ENCODE data around the gene IFI27L1. TPM values are rescaled to one million over a fixed set of nuclear protein-coding genes. Genes with fewer than 3 reads are reported as not detected.

IFI27L1 gene
- total RNA-seq, 4 donors from 2014 or later, result 7.1 to 32.8 (median 14.3) TPM

DNA sequence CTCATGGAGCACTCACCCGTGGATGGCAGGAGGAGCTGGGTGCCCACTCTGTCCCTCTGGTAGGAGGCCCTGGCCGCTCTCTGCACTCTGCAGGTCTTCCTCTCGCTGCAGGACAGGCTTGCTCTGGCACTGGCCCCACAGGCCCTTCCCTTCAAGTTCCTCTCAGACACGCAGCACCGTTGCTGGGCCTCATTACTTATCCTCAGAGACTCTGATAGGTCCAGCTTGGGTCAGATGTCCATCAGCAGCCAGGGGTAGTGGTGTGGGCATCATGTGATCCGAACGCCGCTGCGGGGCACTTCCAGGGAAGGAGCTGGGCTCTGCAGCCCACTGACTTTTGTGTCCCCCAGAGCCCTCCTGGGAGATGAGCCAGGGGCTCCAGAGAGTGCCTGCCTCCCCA lies 43.2 kb upstream of the IFI27L1 start:
- intact Hi-C loops (cut with DNase I; ENCODE audit: low total_unique reads), result loop anchor here (2.0 kb wide), 1 partner anchor 99 kb away; no protein-coding TSS in a partner anchor
- H3K4me3 ChIP-seq, result no peak overlapping the region
- no peaks in the 10 kb centered on the region for H3K9me3 ChIP-seq
- no peaks in the 10 kb centered on the region for H3K27me3 ChIP-seq
- TF ChIP-seq, protein P1, sequence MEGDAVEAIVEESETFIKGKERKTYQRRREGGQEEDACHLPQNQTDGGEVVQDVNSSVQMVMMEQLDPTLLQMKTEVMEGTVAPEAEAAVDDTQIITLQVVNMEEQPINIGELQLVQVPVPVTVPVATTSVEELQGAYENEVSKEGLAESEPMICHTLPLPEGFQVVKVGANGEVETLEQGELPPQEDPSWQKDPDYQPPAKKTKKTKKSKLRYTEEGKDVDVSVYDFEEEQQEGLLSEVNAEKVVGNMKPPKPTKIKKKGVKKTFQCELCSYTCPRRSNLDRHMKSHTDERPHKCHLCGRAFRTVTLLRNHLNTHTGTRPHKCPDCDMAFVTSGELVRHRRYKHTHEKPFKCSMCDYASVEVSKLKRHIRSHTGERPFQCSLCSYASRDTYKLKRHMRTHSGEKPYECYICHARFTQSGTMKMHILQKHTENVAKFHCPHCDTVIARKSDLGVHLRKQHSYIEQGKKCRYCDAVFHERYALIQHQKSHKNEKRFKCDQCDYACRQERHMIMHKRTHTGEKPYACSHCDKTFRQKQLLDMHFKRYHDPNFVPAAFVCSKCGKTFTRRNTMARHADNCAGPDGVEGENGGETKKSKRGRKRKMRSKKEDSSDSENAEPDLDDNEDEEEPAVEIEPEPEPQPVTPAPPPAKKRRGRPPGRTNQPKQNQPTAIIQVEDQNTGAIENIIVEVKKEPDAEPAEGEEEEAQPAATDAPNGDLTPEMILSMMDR (IDR thresholded peaks at IDR 0.05), result no peak
- TF ChIP-seq POLR2A (IDR thresholded peaks at IDR 0.05), result no peak
- H3K27ac ChIP-seq, result no peak overlapping the region
- DNase-seq, result no peak
- no peaks in the 10 kb centered on the region for H3K36me3 ChIP-seq
- H3K4me1 ChIP-seq, result no peaks in the 10 kb centered on the region

DNA sequence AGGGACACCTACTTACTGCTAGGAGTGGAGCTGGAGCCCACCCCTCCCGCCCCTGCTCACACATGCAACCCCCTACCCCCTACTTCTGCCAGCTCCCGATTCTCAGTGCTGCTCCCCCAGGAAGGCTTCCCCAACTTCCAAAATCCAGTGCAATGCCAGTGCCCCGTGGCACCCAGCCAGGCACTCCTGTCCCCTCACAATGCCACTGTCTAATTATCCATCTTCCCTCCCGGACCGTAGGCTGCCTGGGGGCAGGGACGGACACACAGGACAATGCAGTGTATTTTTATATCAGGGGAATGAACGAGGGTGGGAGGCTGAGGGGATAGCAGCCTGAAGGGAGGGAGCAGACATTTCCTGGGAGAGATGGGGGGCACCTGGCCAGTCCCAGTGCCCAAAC lies 42.6 kb upstream of the IFI27L1 start:
- H3K27me3 ChIP-seq, result no peaks in the 10 kb centered on the region
- no peaks in the 10 kb centered on the region for H3K36me3 ChIP-seq
- no peaks in the 10 kb centered on the region for H3K9me3 ChIP-seq
- DNase-seq, result no peak
- intact Hi-C loops (cut with DNase I; ENCODE audit: low total_unique reads), result no loop called here
- no peak for TF ChIP-seq POLR2A (IDR thresholded peaks at IDR 0.05)
- TF ChIP-seq, protein P1 (IDR thresholded peaks at IDR 0.05), result no peak
- H3K27ac ChIP-seq, result no peak overlapping the region
- no peaks in the 10 kb centered on the region for H3K4me1 ChIP-seq
- no peak overlapping the region for H3K4me3 ChIP-seq

DNA sequence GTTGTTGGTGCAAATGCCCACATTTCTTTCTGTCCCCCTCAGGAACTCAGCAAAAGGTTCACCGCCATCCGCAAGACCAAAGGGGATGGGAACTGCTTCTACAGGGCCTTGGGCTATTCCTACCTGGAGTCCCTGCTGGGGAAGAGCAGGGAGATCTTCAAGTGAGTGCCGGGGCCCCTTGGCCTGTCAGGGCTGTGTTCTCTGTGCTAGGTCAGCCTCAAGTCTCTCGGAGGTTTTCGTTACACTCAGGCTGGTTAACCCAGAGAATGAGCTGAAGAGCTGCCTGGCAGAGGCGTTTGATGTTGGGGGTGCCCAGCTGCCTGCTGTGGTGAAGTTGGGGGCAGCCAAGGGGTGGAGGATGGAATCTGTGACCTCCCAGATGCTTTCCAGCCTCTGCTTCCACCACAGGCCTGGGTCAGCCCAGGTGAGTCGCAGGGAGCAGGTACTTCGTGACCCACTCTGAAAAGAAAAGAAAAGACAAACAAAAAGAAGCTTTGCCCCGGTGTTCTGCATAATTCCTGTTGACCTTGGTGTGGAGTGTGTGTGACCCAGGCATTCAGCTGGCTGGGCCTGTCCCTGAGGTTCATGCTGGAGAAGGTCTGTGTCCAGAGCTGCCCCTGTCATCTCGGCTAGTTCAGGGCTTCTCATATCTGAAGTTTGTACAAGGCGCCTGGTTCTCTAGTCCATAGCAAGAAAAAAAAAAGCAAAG lies 42.0 kb upstream of the IFI27L1 start:
- intact Hi-C loops (cut with DNase I; ENCODE audit: low total_unique reads), result no loop called here
- Histone ChIP-seq H3K27me3 (no peaks in the 10 kb centered on the region), H3K27ac (no peak overlapping the region), H3K4me3 (no peak overlapping the region), H3K4me1 (no peaks in the 10 kb centered on the region), H3K36me3 (no peaks in the 10 kb centered on the region), H3K9me3 (no peaks in the 10 kb centered on the region)
- no peak for DNase-seq
- no peak for TF ChIP-seq POLR2A (IDR thresholded peaks at IDR 0.05)

DNA sequence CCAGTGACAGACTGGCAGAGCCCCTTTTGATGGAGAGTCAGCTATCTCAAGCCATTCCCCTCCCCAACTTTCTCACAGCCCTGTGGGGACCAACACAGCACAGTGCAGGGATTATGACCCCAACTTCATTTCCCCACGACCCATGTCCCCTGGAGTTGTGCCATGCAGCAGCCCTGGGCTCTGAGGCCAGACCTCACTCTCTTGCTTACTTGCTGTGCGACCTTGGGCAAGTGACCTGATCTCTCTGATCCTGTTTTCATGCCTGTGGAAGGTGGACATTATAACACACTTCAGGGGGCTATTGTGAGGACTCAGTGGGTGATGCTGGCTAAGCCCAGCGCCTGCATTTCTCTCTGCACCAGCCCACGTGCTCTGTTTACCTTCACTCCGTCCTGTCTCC lies 40.9 kb upstream of the IFI27L1 start:
- Histone ChIP-seq H3K36me3 (no peaks in the 10 kb centered on the region), H3K9me3 (no peaks in the 10 kb centered on the region), H3K27ac (no peak overlapping the region), H3K4me3 (no peak overlapping the region), H3K27me3 (no peaks in the 10 kb centered on the region), H3K4me1 (no peaks in the 10 kb centered on the region)
- no peak for TF ChIP-seq POLR2A (IDR thresholded peaks at IDR 0.05)
- TF ChIP-seq, protein P1 (IDR thresholded peaks at IDR 0.05), result no peak
- intact Hi-C loops (cut with DNase I; ENCODE audit: low total_unique reads), result no loop called here
- DNase-seq, result no peak

DNA sequence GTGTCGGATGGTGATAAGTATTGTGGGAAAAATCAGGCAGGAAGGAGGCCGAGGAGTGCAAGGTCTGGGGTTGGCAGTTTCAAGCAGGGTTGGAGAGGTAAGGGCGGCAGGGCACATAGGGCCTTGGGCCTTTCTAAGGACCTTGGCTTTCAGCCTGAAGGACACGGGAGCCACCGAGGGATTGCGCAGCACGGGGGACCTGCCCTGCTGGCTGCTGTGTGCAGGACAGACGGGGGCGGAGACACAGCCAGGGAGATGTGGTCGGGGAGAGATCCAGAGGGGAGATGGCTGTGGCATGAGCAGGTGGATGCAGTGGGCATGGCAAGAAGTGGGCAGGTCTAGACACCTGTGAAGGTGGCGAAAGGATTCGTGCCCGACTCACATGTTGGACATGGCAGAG lies 40.3 kb upstream of the IFI27L1 start:
- no peak for DNase-seq
- Histone ChIP-seq H3K27me3 (no peaks in the 10 kb centered on the region), H3K36me3 (no peaks in the 10 kb centered on the region), H3K27ac (no peak overlapping the region), H3K4me1 (no peaks in the 10 kb centered on the region), H3K4me3 (no peak overlapping the region), H3K9me3 (no peaks in the 10 kb centered on the region)
- intact Hi-C loops (cut with DNase I; ENCODE audit: low total_unique reads), result no loop called here
- no peak for TF ChIP-seq POLR2A (IDR thresholded peaks at IDR 0.05)
- TF ChIP-seq, protein P1 (IDR thresholded peaks at IDR 0.05), result no peak
